Measurements from ENCODE around the gene ZNF286A.
"Not testable (repeated sequence)": the region's sequence is repeated elsewhere in the genome, so short reads cannot be mapped to it uniquely, and the experiment has no call there.

Gene ZNF286A

GRCh38 chr17:15699413-15699924 lies at the start of gene ZNF286A:
ZNF286A (plus strand) TSS chr17:15699752; CDS start chr17:15700330, 578 bp downstream.
- DNase-seq, result peak; percentile 96

- no peak for DNase-seq
Measured at GRCh38 chr17:15649861-15650421, 49.6 kb upstream of the ZNF286A start.

GRCh38 chr17:15650741-15651582 lies 48.6 kb upstream of the ZNF286A start:
- DNase-seq, result no peak

GRCh38 chr17:15651583-15652110 lies 47.9 kb upstream of the ZNF286A start:
- no peak for DNase-seq

GRCh38 chr17:15652960-15653359 lies 46.6 kb upstream of the ZNF286A start:
- no peak for DNase-seq

GRCh38 chr17:15654401-15654800 lies 45.2 kb upstream of the ZNF286A start:
- not testable (repeated sequence) for DNase-seq

- no peak for DNase-seq
Measured at GRCh38 chr17:15654886-15655561, 44.5 kb upstream of the ZNF286A start.

- DNase-seq, result no peak
Measured at GRCh38 chr17:15657868-15658267, 41.7 kb upstream of the ZNF286A start.

- DNase-seq, result no peak
Measured at GRCh38 chr17:15658296-15658695, 41.3 kb upstream of the ZNF286A start.

- DNase-seq, result no peak
Measured at GRCh38 chr17:15659236-15659635, 40.3 kb upstream of the ZNF286A start.

- no peak for DNase-seq
Measured at GRCh38 chr17:15659663-15660062, 39.9 kb upstream of the ZNF286A start.

GRCh38 chr17:15660077-15660476 lies 39.5 kb upstream of the ZNF286A start:
- no peak for DNase-seq

- DNase-seq, result no peak
Measured at GRCh38 chr17:15662681-15663080, 36.9 kb upstream of the ZNF286A start.

- no peak for DNase-seq
Measured at GRCh38 chr17:15663176-15663575, 36.4 kb upstream of the ZNF286A start.

GRCh38 chr17:15663691-15664090 lies 35.9 kb upstream of the ZNF286A start:
- DNase-seq, result no peak

- DNase-seq, result not testable (repeated sequence)
Measured at GRCh38 chr17:15669526-15669925, 30.0 kb upstream of the ZNF286A start.

- DNase-seq, result not testable (repeated sequence)
Measured at GRCh38 chr17:15674640-15675039, 24.9 kb upstream of the ZNF286A start.

- DNase-seq, result not testable (repeated sequence)
Measured at GRCh38 chr17:15675991-15676390, 23.6 kb upstream of the ZNF286A start.

GRCh38 chr17:15683135-15683534 lies 16.4 kb upstream of the ZNF286A start:
- not testable (repeated sequence) for DNase-seq

GRCh38 chr17:15683824-15684478 lies 15.6 kb upstream of the ZNF286A start, which contains the start of gene TRIM16:
TRIM16 (minus strand) TSS chr17:15684311; CDS start chr17:15651609, 32,702 bp downstream.
- not testable (repeated sequence) for DNase-seq

- DNase-seq, result not testable (repeated sequence)
Measured at GRCh38 chr17:15687494-15687893, 12.1 kb upstream of the ZNF286A start.

GRCh38 chr17:15698967-15699366 lies 585 bp upstream of the ZNF286A start:
- DNase-seq, result not testable (repeated sequence)

GRCh38 chr17:15699937-15700336 lies 385 bp downstream of the ZNF286A start:
- DNase-seq, result not testable (repeated sequence)

Data from NCI-H526 treated with DMSO at 0.1 percent for 48 hours (cell line).